DOHH2 (cell line): ENCODE data around the gene TMEM139.

Source experiments
- EZH2phosphoT487 ChIP-seq: fragments of 200-600 bp; sonication (generic); IDR thresholded peaks from 2 replicates; pipeline ENCODE4 v1.6.1; 2017; ENCODE audit warnings: borderline replicate concordance, mild to moderate bottlenecking, antibody characterized with exemption, low read length, moderate library complexity, mixed read lengths
- TF ChIP-seq, protein P1 (sequence below): fragments of 200-600 bp; sonication (generic); IDR thresholded peaks from one replicate; pipeline ENCODE4 v1.5.1; 2014; ENCODE audit warnings: antibody characterized with exemption, mild to moderate bottlenecking, low read depth, low read length; ENCODE audit not compliant: poor library complexity, severe bottlenecking

DNA sequence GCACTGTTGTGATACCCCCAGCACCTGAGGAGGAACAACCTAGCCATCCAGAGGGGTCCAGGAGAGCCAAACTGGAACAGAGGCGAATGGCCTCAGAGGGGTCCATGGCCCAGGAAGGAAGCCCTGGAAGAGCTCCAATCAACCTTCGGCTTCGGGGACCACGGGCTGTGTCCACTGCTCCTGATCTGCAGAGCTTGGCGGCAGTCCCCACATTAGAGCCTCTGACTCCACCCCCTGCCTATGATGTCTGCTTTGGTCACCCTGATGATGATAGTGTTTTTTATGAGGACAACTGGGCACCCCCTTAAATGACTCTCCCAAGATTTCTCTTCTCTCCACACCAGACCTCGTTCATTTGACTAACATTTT, 1.7 kb downstream of the TMEM139 start:
- TF ChIP-seq, protein P1, sequence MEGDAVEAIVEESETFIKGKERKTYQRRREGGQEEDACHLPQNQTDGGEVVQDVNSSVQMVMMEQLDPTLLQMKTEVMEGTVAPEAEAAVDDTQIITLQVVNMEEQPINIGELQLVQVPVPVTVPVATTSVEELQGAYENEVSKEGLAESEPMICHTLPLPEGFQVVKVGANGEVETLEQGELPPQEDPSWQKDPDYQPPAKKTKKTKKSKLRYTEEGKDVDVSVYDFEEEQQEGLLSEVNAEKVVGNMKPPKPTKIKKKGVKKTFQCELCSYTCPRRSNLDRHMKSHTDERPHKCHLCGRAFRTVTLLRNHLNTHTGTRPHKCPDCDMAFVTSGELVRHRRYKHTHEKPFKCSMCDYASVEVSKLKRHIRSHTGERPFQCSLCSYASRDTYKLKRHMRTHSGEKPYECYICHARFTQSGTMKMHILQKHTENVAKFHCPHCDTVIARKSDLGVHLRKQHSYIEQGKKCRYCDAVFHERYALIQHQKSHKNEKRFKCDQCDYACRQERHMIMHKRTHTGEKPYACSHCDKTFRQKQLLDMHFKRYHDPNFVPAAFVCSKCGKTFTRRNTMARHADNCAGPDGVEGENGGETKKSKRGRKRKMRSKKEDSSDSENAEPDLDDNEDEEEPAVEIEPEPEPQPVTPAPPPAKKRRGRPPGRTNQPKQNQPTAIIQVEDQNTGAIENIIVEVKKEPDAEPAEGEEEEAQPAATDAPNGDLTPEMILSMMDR: no peak
- no peak for TF ChIP-seq EZH2phosphoT487
